Inferior parietal cortex (tissue), 1 donor: Measurements from ENCODE around the gene SH2D3C.

Experiments
- DNase-seq: peaks from one replicate; pipeline ENCODE4 v3.0.0-alpha.2; 2016; ENCODE audit errors: extremely low spot score

The SH2D3C gene

GRCh38 chr9:127720865-127721227, 57.6 kb downstream of the SH2D3C start:
- DNase-seq, result no peak

- DNase-seq, result no peak
These were observed 58.2 kb downstream of the SH2D3C start for GRCh38 chr9:127720031-127720864.

DNA sequence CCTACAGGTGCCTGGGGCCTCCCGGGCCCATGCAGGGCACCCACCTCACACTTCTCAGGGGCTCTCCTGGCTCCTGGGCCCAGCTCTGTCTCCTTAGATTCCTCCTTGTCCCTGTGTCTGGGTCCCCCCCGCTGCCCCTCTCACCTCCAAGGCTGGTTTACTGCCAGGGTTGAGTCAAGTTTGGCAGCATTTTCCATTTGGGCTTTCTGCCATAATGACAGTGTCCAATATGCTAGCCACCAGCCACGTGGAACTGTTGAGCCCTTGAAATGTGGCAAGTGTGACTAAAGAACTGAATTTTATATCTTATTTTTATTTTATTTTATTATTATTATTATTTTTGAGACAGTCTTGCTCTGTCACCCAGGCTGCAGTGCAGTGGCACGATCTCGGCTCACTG, 60.7 kb downstream of the SH2D3C start:
- DNase-seq, result no peak

DNA sequence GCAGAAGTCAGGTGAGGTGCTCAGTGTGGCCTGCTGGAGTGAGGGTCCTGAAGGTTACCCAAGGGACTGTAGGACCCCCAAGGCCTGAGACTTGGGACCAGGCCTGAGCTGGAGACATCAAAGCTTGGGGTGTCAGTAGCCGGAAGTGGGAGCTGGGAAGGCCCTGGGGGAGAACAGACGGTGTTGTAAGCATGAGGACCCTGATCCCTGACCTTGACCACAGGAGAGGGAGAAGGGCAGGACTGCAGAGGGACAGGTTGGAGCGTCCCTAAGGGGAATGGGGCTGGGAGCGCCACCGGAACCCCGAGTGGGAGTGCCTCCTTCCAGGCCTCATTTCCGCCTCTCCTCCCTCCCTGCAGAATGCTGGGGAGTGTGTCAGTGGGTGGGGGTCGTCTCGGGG, 62.1 kb downstream of the SH2D3C start:
- DNase-seq, result no peak

DNA sequence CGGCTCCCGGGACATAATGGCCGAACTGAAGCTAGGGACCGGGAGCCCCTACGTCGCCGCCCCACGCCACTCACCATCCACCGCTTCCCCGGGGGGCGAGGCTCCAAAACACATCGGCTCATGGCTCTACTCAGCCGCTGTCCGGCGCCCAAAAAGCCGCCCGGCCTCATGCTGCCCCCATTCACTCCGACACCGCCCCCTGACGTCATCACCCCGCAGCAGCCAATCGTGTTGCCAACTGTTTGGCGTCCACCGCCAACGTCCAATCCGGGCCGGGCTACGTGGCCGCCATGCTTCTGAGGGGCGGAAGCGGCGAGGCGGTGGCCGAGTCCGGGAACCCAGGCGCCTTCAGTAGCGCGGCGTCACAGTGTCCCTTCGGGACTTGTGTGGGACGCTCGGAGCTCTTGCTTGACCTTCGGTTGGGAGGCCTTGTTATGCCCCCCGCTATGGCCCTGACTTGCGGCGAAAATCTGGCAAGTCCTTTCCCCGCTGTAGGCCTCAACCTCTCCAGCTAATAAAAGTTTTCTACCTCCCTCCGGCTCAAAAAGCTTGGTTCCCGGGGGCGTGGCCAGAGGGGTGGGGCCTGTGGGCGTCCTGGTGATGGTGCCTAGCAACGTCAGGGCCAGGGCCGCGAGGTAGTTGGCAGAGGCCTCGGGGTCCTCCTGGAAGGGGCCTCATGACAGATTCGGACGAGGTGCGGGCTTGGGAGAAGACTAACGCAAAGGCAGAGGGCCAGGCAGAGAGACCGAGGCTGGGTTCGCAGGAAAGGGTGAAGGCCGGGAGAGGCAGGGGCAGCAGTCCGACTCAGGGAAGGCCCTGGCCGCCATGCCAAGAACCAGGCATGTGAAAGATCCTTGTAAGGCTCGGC, 62.8 kb downstream of the SH2D3C start, which contains the start of the genes PTRH1 and TTC16:
TSS of gene PTRH1 (minus strand) at position 194 of the 868 bp plus-strand sequence. CDS start at position 170, 24 bp downstream.
TSS of gene TTC16 (plus strand) at position 610 of the 868 bp plus-strand sequence. CDS start at position 677, 67 bp downstream.
- DNase-seq, result peak; percentile 95

- DNase-seq, result no peak
These were observed 63.5 kb downstream of the SH2D3C start for GRCh38 chr9:127714951-127715469.

- DNase-seq, result no peak
These were observed 64.3 kb downstream of the SH2D3C start for GRCh38 chr9:127714020-127714750.

DNA sequence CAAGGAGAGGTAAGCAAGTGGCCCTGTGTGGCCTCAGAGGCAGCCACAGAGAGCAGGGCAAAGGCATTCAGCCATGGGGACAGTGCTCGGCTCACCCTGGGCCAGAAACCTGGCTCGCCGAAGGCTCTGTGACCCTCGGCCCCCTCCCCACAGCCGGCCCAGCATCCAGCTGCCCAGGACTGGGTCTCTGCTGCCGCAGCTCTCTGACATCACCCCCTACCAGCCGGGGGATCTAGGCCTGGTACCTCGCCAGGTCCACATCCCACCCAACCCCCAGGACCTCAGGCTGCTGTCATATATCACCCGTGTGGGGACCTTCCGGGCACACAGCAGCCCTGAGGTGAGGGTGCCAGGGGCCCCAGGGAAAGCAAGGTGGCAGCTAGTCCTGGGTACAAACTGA, 65.6 kb downstream of the SH2D3C start:
- DNase-seq, result no peak

DNA sequence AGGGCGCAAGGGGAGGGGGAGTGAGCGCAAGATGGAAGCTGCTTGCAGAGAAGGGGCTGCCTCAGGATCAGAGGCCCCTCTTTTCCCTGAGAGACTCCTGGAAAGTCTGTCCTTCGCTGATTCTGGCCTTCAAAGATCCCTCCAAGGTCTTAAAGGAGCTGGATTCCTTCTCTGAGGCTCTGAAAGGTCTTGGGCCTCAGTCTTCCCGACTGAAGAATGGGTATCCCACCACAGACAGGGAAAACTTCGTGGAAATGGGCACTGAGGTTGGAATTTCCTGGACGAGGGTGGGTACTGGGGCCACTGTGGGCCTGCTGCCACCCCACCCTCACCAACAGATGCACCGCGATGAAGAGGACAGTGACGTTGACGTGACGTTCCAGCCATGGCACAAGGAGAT, 66.1 kb downstream of the SH2D3C start:
- DNase-seq, result no peak

DNA sequence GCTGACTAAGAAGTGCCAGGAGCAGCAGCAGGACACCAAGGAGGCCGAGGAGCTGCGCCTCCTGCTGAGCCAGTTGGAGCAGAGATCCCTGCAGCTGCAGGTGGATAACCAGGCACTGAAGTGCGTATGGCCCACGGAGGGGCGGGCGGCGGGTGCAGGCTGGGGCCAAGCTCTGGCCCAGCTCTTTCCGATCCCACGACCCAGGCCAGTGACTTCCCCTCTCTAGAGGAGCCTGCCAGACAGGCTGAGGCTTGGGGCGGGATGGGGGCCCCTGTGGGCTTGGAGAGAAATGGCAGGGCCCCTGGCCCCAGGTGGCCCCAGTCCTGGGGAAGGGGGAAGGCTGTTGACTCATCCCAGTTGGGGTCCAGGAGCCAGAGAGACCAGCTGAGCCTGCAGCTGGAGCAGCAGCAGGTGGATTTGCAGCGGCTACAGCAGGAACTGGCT, 66.6 kb downstream of the SH2D3C start:
- DNase-seq, result no peak

DNA sequence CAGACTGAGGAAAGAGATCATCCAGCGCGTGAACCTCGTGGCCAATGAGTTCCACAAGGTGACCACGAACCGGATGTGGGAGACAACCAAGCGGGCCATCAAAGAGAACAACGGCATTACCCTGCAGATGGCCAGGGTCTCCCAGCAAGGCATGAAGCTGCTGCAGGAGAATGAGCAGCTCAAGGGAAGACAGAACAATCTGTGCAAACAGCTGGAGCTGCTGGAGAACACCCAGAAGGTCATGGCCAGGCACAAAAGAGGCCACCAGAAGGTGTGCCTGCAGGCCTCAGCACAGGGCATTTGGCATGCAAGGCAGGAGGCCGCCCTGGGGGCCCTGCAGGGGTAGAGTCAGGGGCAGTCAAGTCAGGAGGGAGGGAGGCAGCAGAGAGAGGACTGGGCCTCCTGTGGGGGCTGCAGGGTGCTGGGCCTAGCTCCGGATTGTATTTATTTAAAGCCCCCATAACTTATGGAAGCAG, 67.2 kb downstream of the SH2D3C start:
- no peak for DNase-seq

DNA sequence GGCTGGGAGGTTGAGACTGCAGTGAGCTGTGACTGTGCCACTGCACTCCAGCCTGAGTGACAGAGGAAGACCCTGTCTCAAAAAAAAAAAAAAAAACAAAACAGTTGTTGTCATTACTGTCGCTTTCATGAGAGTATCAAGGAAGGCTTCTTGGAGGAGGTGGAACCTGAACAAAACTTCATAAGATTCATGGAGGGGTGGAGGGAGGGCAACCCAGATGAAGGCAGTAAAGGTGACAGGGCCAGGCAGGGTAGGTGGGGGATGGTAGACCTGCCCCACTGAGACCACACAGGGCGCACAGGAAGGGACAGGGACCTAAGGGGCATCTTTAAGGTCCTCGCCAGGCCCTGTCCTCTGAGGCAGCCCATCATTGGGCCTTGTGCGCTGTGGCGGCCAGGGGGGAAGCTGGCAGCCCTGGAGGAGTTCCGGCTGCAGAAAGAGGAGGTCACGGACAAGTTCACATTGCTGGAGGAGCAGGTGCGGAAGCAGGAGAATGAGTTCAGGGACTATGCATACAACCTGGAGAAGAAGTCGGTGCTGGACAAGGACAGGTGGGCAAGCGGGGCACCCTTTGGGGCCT, 68.2 kb downstream of the SH2D3C start:
- DNase-seq, result no peak

DNA sequence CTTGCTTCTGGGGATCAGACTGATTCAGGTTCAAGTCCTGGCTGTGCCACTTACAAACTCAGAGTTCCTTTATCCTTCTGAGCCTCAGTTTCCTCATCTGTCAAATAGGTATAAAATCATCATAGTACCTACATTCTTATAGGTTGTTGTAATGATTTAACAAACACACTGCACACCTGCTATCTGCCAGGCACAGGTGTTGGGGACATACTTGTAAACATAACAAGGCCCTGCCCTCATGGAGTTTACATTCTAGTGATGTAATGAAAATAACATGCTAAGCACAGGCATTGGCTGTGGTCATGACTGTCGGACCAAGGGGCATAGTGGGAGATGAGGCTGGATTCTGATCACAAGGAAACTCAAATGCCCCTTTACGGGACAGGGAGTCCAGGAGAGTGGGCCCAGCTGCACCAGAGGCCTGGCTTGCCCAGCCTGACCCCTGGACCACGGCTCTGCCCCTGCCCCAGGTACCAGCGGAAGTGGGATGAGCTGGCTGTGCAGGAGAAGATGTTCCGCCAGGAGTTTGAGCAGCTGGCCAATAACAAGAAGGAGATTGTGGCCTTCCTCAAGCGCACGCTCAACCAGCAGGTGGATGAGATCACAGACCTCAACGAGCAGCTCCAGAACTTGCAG, 69.4 kb downstream of the SH2D3C start:
- no peak for DNase-seq

GRCh38 chr9:127707766-127708165, 70.7 kb downstream of the SH2D3C start:
- DNase-seq, result no peak

GRCh38 chr9:127706836-127707241, 71.6 kb downstream of the SH2D3C start, which contains the start of gene CFAP157:
Gene CFAP157, plus strand, starts transcription at chr9:127706988. Its CDS starts 44 bp downstream, at chr9:127707032.
- DNase-seq, result no peak

- no peak for DNase-seq
These were observed 72.7 kb downstream of the SH2D3C start for GRCh38 chr9:127705577-127706379.

DNA sequence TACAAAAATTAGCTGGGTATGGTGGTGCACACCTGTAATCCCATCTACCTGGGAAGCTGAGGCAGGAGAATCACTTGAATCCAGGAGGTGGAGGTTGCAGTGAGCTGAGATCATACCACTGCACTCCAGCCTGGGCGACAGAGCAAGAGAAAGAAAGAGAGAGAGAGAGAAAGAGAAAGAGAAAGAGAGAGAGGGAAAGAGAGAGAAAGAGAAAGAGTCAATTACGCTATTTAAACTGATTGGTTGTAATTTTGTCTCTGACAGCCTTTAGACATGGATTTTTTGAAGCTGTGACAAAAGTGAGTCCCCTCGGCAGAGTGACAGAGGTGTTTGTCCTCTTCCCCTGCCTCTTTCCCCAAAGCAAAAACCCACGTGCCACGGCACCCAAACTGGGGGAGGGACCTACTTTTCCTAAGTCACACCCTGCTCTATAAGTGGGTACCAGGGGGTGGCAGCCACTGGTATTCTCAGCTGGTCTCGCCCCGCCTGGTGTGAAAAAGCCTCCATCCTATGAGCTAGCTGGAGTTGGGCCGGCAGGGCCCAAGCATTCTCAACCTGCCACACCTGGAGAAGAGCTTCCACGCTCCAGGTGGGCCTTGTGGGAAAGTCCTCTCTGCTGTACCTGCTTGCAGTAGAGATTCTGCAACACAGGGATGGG, 75.0 kb downstream of the SH2D3C start:
- peak; percentile 24 for DNase-seq

DNA sequence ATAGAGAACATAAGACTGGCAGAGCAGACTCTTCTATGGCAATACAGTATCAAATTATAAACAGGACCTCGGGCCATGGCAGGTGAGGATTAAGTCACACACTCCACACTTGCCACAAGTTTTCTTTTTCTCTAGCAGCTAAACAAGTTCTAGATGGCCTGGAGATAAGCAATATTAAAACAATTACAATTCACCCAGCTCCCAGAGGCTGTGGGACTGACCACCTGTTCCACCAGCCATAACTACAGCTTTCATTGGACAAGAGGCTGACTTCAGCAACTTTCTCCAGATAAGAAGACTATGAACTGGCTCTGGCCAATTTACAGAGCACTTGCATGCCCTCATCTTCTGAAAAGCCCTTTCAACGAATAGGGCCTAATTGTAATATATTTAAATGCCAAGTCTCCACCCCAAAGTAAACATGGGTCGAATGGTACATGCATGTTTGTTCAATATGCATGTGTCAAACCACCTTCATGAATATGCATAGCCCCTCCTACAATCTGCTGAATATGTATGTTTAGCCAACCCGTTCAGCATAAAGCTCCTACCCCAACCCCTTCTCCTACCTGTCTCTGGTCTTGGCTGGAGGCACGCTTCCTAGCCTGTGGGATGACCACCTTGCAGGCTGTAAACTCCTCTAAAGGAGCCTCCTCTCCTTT, 77.7 kb downstream of the SH2D3C start:
- DNase-seq, result no peak

DNA sequence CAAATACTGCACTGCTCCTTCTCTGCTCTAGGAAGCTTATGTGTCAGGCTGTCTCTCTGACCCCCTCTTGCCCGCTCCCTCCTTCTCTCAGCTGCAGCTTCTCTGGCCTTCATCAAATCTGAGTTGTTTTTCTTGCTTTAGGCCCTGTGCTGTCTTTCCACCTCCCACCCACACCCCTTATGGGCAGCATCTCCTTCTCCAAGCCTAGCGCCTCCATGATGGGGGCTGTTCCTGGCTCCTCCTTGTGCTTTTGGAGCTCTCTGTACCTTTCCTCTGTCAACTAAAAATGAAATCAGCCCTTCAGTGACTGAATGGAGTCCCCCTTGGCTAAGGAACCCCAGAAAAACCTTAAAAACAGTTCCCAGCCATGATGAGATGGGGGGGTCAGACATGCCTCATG, 78.3 kb downstream of the SH2D3C start:
- peak; percentile 34 for DNase-seq
